Skeletal muscle tissue (tissue), 4 donors: ENCODE results near the gene GJB5. TPM values are rescaled to one million over a fixed set of nuclear protein-coding genes. Genes with fewer than 3 reads are reported as not detected.

Experiments
- H3K27ac ChIP-seq: one replicate; pipeline ENCODE4 v1.7.0; 2013; ENCODE audit warnings: mild to moderate bottlenecking, low read depth, low read length, inconsistent platforms
- H3K27me3 ChIP-seq, 3 donors: one replicate each; pipeline ENCODE4 v1.7.0; 2013; ENCODE audit warnings: low read length in 3 of 3; ENCODE audit not compliant: control insufficient read depth in 3 of 3, insufficient read depth in 3 of 3
- H3K36me3 ChIP-seq, 3 donors: one replicate each; pipeline ENCODE4 v1.7.0; 2013; ENCODE audit warnings: low read length in 3 of 3; ENCODE audit not compliant: control insufficient read depth in 3 of 3, insufficient read depth in 3 of 3
- H3K4me1 ChIP-seq, 3 donors: one replicate each; pipeline ENCODE4 v1.7.0; 2013; ENCODE audit warnings: low read length in 3 of 3, mild to moderate bottlenecking in 3 of 3; ENCODE audit not compliant: control insufficient read depth in 3 of 3, insufficient read depth in 3 of 3
- H3K4me3 ChIP-seq, 3 donors: one replicate each; pipeline ENCODE4 v1.7.0; 2013; ENCODE audit warnings: low read length in 3 of 3
- H3K9ac ChIP-seq, 3 donors: one replicate each; pipeline ENCODE4 v1.7.0; 2013; ENCODE audit warnings: low read length in 3 of 3, mild to moderate bottlenecking in 3 of 3, moderate library complexity in 2 of 3, low read depth in 1 of 3
- H3K9me3 ChIP-seq, 3 donors: one replicate each; pipeline ENCODE4 v1.7.0; 2013; ENCODE audit warnings: low read length in 3 of 3; ENCODE audit not compliant: control insufficient read depth in 3 of 3
- total RNA-seq: library from RNA; depleted of rRNA; stranded (reverse); fragments of >200 nt; gene quantifications from one replicate; pipeline ENCODE4 v1.2.3, GENCODE V29; 2014
- donor health status: Osteomylitis.

Gene GJB5
- total RNA-seq: not detected

DNA sequence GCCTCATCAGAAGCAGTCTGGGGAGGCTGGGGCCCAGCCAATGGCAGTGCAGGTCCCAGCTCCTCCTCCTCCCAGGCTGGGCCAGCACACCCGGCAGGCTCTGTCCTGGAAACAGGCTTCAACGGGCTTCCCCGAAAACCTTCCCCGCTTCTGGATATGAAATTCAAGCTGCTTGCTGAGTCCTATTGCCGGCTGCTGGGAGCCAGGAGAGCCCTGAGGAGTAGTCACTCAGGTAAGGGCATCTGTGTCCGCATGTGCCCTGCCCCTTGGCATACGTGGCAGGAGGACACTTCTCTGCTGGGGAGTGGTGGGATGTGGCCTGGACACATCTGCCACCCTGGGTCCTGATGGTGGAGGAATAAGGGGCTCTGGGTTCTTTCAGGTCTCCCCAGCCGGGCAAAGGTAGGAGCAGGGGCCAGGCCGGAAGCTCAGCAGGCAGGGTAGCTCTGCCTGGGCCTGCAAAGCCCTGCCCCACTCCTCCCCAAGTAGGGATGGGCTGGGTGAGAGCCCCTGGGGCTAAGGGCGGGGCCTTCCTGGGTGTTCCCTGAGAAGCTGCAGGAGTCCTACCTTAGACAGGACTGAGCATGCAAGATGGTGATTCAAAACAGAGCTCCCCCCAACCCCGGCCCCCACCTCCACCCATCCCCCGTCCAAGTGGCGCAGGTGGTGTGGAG, at the start of gene GJB5:
Gene GJB5 (plus strand): TSS at position 84 of the 674 bp plus-strand sequence. CDS start 2,284 bp downstream, outside the sequence.
- no peak within 1 kb of the TSS for H3K9ac ChIP-seq
- no peak within 1 kb of the TSS for H3K27ac ChIP-seq
- no peak within 1 kb of the TSS for H3K4me3 ChIP-seq
- no peaks in the 10 kb centered on the region for H3K36me3 ChIP-seq
- no peaks in the 10 kb centered on the region for H3K4me1 ChIP-seq
- peaks cover 0 to 10% (median 3%) of the 10 kb centered on the region in 3 donors for H3K27me3 ChIP-seq
- H3K9me3 ChIP-seq: no peaks in the 10 kb centered on the region

DNA sequence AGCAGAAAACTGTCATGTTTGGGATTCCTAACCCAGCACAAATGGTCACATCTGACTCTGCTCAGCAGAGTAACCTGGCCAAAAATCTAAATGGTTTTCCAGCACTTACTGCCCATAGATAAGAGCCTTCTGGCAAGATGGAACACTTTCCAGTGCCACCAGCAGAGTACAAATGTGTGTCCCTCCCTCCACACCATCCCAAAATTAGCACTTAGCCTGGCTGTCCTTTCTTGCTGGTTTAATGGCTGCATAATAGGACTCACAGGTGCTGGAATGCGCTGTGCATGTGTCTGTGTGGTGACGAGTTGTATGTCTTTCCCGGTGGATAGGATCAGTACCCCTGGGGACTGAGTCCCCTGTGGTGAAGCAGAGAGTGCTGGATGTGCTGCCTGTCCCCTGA, 49.8 kb upstream of the GJB5 start:
- Histone ChIP-seq H3K4me1 (no peaks in the 10 kb centered on the region), H3K27me3 (peaks cover 12 to 21% (median 17%) of the 10 kb centered on the region in 3 donors), H3K36me3 (no peaks in the 10 kb centered on the region), H3K9ac (no peak overlapping the region), H3K9me3 (no peaks in the 10 kb centered on the region), H3K27ac (no peak overlapping the region), H3K4me3 (no peak overlapping the region)

DNA sequence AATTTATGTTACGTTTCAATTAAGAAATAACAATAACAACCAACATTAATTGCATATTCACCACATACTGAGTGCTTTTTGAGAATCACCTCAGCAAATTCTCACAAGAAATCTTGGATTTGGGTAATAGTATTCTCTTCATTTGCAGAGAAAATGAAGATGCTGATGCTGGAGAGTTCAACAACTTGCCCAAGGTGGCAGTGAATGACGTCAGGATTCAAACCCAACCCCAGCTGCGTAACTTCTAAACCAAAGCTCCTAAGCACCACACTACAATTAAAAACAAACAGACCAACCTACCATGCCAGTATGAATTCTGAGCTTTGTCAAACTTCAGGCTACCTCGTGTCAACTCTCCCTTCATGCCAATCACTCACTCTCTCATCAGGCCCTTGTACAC, 46.7 kb upstream of the GJB5 start:
- no peak overlapping the region for H3K4me3 ChIP-seq
- H3K9me3 ChIP-seq: no peaks in the 10 kb centered on the region
- H3K27me3 ChIP-seq: peaks cover 8 to 19% (median 15%) of the 10 kb centered on the region in 3 donors
- no peaks in the 10 kb centered on the region for H3K36me3 ChIP-seq
- no peak overlapping the region for H3K9ac ChIP-seq
- no peak overlapping the region for H3K27ac ChIP-seq
- no peaks in the 10 kb centered on the region for H3K4me1 ChIP-seq

DNA sequence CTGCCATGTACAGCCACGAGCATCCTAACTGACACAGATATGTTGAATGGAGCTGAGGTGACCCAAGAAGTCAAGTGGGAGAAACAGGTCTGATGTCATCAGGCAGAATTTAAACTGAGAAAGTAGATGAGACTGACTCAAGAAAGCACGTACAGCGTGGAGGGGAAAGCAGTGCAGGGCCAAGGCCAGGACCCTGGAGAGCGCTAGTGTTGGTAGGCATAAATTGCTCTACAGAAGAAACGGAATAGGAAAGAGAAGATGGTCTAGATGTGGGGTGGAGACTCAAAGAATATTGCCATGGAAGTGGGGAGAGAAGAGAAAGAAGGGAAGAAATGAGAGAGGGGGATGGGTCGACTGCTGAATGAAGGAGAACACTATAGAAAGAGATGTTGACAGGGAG, 45.3 kb upstream of the GJB5 start:
- no peaks in the 10 kb centered on the region for H3K36me3 ChIP-seq

DNA sequence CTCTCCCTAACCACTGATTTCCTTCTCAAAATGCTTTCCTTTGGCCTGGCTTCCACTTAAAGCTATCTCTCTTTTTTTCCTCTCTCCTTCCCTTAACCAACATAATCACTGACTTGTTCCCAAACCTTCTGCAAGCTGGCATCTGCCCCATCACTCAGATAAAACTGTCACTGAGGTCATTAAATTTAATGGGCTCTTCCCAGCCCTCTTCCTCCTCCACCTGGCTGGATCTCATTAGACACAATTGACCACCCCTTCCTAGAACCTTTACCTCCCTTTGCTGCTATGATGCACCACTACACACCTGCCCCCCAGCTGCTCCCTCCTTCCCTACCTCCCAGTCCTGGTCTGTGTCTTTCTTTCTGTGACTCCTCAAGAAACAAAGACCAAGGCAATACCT, 44.0 kb upstream of the GJB5 start:
- Histone ChIP-seq H3K36me3 (no peaks in the 10 kb centered on the region), H3K9ac (no peak overlapping the region), H3K4me3 (no peak overlapping the region), H3K27ac (no peak overlapping the region), H3K27me3 (peaks cover 5 to 7% (median 7%) of the 10 kb centered on the region in 3 donors), H3K4me1 (no peaks in the 10 kb centered on the region), H3K9me3 (no peaks in the 10 kb centered on the region)

More for the DNA sequence above, 45.3 kb upstream of the GJB5 start:
- no peaks in the 10 kb centered on the region for H3K9me3 ChIP-seq
- no peaks in the 10 kb centered on the region for H3K4me1 ChIP-seq
- peaks cover 8 to 13% (median 13%) of the 10 kb centered on the region in 3 donors for H3K27me3 ChIP-seq
- H3K4me3 ChIP-seq: no peak overlapping the region
- no peak overlapping the region for H3K27ac ChIP-seq
- H3K9ac ChIP-seq: no peak overlapping the region

DNA sequence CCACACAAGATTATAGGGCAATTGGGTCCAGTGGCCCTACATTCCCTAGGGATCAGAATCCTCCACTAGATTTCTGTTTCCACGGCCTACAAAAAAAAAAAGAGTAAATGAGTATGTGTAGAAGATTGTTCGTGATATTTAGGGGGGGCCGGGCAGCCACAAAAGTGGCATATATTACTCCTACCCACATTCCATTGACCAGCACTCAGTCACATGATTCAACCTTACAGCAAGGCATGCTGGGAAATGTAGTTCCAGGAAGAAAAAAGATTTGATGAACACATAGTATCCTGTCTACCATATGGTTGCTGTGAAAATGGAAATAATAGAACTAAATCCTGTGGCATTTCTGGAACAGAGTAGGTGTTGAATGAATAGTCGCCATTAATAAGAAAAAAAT, 43.4 kb upstream of the GJB5 start:
- Histone ChIP-seq H3K4me3 (no peak overlapping the region), H3K4me1 (no peaks in the 10 kb centered on the region), H3K27ac (no peak overlapping the region), H3K9ac (no peak overlapping the region), H3K9me3 (no peaks in the 10 kb centered on the region), H3K27me3 (peaks cover 0 to 6% (median 3%) of the 10 kb centered on the region in 3 donors), H3K36me3 (no peaks in the 10 kb centered on the region)

DNA sequence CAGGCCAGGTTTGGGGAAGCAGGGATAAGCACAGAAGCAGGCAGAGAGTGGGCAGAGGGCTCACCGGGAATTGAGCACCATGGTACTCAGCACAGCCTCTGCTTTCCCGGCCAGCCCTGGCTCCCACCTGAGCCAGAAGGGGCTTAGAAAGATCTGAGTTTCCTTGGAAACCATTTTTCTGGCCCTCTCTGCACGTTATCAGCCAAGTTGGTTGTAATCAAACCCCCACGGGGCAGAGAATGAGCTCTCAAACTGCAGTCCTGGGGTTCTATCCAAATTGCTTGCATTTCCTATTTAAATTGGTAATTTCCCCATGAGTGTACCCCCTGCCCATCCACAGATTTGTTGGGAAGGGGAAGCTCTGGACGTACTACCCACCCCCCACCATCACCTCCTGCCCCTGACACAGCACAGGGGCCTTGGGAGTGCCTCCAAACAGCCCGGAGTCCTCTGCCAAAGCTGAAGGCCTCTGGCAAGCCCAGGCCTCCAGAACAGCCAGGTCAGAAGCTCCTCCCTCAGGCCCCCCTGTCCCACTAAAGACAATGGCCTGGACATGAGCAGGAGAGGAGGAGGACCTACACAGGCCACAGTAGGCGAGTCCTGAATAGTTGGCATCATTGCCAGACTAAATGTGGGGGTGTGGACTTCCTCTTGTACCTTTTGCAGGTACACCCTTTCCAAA, 42.7 kb upstream of the GJB5 start:
- no peak overlapping the region for H3K9ac ChIP-seq
- no peak overlapping the region for H3K27ac ChIP-seq
- no peaks in the 10 kb centered on the region for H3K4me1 ChIP-seq
- no peak overlapping the region for H3K4me3 ChIP-seq
- no peaks in the 10 kb centered on the region for H3K9me3 ChIP-seq
- H3K27me3 ChIP-seq: peaks cover 0 to 6% (median 3%) of the 10 kb centered on the region in 3 donors
- H3K36me3 ChIP-seq: no peaks in the 10 kb centered on the region

DNA sequence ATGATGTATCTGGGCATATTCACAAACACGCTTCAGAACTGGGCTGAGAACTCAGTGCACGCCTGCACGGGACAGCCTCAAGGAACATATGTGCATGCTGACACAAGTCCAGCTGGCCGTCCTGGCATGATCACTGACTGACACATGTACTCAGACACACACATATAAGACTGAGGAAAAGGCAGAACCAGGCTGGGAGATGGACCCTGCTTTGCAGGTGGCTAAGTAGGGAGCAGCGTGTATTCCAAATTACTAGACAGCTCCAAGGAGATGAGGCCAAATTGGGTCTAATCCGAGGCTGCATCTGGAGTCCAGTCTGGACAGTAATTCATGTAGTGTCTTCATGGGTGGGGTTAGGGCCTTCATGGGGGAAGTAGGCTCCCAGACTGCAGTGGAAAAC, 41.4 kb upstream of the GJB5 start:
- Histone ChIP-seq H3K27ac (no peak overlapping the region), H3K9ac (no peak overlapping the region), H3K27me3 (peaks cover 0 to 6% (median 3%) of the 10 kb centered on the region in 3 donors), H3K4me3 (no peak overlapping the region), H3K9me3 (peaks cover 0 to 3% (median 3%) of the 10 kb centered on the region in 3 donors), H3K36me3 (no peaks in the 10 kb centered on the region), H3K4me1 (no peaks in the 10 kb centered on the region)

DNA sequence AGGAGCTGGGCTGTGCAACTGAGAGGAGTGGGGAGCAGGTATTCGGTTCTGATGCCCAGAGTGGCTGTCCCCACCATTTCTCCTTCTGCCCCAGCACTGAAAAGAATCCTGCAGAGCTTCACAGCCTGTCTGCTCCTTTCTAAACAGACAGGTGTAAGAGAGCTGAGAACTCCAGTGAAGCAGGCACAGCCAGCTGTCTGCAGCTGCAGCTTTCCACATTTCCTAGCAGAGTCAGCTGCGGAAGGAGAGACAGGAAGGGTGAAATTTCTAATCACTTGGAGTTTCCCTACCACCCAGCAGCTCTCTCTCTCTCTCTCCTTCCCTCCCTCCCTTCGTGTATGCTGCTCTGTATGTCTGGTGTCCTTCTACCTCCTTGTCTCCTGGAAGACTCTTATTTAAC, 40.5 kb upstream of the GJB5 start:
- Histone ChIP-seq H3K4me3 (no peak overlapping the region), H3K9me3 (peaks cover 0 to 3% (median 3%) of the 10 kb centered on the region in 3 donors), H3K36me3 (no peaks in the 10 kb centered on the region), H3K9ac (no peak overlapping the region), H3K4me1 (no peaks in the 10 kb centered on the region), H3K27ac (no peak overlapping the region), H3K27me3 (peaks cover 0 to 6% (median 3%) of the 10 kb centered on the region in 3 donors)

DNA sequence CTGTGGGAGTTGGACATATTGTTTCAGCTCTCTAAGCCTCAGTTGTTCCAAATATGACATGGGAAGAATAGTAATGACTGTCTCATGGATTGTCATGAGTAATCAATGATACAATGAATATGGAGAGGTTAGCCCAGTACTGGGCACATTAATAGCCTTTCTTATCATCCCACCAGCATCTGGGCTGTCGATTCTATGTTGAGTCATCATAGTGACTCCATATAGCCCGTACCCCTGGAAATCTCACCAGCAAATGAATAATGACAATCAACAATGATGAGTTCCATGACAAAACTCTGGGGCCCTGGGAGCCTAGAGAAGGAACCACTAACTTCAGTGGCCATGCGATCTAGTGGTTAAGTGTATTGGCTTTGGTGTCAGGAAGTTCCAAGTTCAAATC, 39.7 kb upstream of the GJB5 start:
- peaks cover 0 to 7% (median 6%) of the 10 kb centered on the region in 3 donors for H3K27me3 ChIP-seq
- H3K9ac ChIP-seq: no peak overlapping the region
- H3K4me1 ChIP-seq: no peaks in the 10 kb centered on the region

More for the DNA sequence above, 39.7 kb upstream of the GJB5 start:
- no peaks in the 10 kb centered on the region for H3K36me3 ChIP-seq
- H3K27ac ChIP-seq: no peak overlapping the region
- no peak overlapping the region for H3K4me3 ChIP-seq
- peaks cover 0 to 3% (median 3%) of the 10 kb centered on the region in 3 donors for H3K9me3 ChIP-seq
